HG02943 (cell line): ENCODE data around the gene SMAD5.

Experiments
- ATAC-seq: cut with Tn5 transposase; IDR thresholded peaks from one replicate; pipeline ENCODE4 v1.9.1; 2021; ENCODE audit warnings: mild to moderate bottlenecking, low read depth, moderate library complexity; ENCODE audit not compliant: unreplicated experiment

Gene SMAD5

DNA sequence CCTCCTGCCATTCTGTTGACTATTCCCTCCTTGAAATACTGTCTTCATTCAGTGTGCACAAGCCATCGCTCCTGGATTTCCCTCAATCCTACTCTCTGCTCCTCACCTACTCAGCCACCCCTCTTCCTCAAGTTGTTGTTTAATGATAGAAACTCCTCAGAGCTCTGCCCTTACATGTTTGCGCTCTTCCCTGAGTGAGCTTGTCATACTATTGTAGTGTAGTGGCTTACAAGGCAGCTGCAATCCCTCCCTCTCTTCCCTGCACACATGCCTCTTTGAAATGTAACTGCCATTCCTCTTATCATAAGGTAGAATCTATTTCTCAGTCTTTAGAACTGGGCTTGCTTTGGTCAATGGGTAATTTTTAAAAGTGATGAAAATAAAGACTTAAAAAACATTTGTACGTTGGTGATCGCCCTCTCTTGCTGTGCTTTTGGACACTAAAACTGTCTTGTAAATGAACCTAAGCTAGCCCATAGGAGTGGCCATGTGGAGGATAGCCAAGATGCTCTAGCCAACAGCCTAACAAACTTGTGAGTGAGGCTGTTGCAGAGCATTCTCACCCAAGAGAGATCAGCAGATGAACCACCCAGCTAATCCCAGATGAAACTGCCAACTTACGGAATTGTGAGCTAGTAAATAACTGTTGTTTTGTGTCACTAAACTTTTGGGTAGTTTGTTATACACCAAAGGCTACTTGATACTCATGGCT is 18.1 kb upstream of the SMAD5 start:
- no peak for ATAC-seq

DNA sequence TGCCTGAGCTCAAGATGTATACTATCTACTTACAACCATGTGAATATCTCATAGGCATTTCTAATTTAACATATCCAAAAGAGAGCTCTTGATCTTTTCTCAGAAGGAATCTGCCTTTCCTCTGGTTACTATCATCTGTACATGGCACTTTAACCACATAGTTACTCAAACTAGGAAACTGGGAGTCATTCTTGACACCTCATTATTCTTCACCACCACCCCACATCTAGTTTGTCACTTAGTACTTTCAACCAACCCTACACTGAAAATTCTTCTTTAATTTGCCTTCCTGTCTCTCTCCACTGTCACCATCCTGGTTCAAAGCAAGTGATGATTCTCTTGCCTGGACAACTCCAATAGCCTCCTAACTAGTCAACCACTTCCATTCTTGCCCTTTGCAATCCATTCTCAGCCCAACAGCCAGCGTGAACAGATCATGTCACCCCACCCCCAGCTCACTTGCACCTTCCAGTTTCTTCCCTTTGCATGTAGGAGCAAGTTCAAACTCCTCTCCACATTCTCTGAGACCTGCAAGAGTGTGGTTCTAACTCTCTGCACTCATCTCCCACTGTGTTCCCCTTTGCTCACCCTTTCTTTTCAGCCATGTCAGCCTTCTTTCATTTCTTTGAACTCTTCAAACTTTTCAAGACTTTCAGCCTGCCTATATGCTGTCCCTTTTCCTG is 17.3 kb upstream of the SMAD5 start:
- ATAC-seq = no peak

DNA sequence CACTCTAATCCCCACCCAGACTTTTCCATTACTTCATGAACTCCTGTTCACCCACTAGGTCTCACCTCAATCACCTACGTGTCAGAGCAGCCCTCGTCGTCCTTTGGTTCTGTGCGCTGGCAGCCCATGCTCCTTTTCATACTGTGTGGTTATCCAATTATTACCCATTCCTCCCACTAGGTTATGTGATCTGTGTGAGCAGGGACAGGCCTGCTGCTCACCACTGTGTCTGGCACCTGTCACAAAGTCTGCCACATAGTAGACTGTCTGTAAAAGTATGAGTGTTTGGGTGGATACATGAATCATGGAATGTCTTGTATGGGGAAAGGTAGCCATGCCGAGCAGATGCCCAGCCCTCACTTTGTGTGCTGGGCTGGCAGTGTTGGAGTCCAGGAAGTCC is 12.1 kb upstream of the SMAD5 start:
- ATAC-seq = no peak

DNA sequence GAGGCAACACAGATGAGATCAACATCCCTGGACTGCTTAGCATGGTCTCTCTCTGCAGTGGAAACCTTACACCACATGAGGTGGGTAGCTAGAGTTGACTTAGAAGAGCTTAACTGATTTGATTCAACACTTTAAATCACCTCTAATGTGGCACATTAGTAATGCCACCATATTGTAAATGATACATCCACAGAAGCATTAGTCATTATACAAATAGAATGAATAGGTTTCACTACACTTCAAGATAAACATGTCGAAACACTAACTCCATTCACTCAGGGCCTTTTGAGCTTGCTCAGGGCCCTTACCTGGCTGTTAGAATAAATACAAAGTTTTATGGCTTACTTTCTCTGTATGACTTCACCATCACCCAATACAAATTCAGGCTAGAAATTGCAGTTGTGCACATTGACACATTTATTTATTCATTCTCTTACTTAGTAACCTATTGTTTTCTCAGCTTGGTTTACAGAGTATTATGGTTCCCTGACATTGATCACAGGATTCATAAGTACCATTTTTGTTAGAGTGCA is 9.3 kb upstream of the SMAD5 start:
- no peak for ATAC-seq

DNA sequence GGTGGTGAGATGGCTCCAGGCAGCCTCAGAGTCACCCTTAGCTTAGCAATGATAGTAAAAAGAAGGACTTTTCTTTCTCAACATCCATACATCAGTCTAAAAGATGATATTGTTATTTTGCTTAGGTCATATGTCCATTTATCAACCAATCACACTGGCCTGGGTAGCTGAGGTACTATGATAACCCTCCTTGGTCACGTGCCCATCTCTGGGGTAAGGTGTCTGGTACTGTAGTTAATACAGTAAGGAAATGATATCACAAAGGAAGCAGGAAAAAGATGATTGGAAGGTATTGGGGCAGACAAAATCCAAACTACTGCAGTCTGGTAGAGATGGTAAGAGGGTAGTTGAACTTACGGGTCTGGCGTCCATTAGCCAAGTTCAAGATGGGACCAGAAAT is 5.1 kb upstream of the SMAD5 start:
- ATAC-seq = no peak

DNA sequence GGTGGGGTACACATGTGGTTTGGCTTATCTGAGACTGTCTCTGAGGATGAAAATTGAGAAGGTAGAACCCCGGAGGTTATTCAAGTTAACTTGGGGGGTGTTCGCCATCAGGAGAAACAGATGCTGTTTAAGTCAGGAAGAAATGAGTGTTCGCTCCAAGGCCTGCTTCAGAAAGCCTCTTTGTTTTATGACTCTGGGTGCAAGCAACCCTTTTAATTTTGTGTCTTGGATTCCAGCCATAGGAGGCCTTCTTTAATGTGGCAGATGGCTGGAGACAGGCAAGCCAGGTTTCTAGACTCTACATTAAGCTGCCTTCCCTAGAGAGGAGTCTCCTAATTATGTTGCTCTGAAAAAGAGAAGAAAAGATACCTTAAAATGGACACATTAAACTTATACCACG is 4.2 kb upstream of the SMAD5 start:
- no peak for ATAC-seq

DNA sequence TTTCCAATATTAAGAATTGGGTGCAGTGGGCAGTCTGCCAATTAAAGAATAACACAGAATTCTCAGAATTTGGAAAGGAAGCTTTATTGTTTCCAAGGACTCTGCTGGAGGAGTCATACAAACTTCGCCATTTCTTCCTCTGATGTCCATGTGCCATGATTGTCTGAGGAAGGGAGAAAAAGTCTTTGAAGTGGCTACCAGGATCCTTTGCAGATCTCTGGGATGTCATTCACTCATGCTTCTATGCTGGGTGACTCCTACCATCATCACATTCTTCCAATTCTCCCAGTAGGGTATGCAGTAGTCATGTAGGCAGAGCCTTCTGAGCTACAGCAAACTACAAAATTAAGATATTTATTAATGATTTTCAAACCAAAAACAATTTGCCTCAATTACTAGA is 3.2 kb upstream of the SMAD5 start:
- ATAC-seq = no peak

DNA sequence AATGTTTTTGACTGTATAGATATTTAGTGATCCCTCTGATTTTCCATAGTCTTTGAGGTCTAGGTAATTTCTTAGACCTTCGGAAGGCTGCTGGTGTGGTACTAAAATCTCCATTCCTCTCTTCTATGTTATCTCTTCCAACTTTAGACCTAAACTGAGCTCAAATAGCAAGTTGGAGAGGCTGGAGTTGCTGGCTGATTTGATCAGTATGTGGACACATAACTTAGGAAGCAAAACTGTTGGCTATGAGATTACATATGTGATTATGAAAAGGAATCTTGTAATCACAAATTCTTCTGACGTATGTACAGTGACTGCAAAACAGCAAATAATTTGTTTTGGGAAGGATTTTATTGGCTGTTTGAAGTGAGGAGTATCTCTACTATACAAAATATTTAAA is 2.1 kb upstream of the SMAD5 start:
- no peak for ATAC-seq

DNA sequence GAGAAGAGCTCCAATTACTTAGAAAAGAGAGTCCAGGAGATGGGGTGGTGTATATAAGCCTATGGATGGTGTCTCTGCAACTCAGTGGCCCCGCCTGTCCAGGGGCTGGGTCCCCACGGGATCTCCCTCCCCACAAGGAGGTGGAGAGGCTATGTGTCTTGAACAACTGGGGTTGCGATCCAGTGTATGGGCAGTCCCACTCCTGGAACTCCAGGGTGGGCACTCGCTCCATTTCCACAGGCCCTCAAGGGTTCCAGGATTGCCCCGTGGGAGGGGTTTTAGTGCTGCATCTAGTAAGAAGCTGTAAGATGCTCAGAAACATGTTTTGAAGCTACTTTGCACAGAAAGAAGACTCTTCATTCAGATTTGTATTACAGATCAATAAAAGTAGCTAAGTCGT is 558 bp upstream of the SMAD5 start:
- no peak for ATAC-seq

DNA sequence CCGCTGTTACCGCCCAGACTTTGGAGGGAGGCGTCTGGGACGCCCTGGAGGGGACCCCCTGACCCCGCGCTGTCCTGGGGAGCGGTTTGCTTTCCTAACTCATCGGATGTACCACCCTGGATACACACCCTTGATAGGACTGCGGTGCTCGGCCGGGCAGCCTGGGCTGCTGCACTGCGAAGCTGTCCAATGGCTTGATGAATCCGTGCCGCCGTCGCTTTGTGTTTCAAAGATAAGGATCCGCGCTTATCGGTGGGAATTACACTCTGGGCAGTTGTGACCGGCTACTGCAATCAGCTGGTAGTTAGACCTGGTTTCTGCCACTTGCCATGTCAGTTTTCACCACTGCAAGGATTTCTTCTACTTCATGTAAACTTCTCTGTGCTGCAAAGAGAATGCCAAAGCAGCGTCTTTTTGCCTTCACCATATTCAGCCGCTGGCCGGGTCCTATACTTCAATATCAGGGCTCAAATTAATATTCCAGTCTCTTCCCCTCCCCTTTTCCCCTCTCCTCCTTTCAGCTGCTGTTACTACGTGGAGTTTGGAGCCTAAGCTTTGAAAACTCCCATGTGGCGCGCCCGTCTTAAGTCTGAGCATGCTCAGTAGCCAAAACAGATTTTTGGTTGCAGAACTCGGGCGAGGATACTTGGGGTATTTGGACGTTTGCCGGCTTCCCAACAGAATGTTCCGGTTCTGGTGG is 727 bp downstream of the SMAD5 start:
- peak; percentile 33 for ATAC-seq

DNA sequence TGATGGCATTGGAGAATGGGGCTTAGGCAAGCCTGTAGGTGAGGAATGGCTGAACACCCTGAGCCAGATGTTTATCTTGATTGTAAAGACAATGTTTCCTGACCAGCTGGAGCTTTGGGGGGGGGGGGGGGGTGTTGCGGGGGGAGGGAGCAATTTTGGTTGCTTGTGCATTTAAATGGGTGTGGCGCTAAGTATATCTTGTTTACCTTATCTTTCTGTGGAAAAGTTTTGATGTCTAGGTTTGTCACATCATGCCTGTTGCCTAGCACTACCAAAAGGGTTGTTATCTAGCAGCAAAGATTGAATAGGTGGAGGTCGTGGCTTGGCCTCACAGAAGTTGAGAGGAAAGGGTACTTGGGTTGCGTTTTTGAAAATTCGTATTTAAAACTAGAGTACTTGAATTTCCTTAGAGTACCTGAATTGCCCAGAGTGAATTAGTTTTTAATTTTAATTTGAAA is 1.3 kb downstream of the SMAD5 start:
- ATAC-seq = no peak

DNA sequence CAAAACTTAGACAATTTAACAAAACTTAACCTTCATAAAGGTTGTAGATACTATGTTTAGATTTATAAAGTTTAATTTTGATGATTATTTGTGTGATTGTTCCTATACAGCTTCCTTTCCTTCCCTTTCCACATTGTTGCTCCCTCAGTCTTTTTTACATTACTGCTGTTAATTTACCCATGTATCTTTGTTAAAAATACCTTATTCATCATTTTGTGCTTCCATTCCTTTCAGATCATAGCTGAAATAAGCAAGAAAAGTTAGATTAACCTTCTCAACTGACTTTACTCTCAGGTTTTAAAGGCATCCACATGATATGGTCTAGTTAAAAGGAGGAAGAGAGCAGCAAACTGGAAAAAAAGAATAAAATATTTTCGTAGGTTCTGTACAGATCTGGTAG is 2.0 kb downstream of the SMAD5 start:
- no peak for ATAC-seq

DNA sequence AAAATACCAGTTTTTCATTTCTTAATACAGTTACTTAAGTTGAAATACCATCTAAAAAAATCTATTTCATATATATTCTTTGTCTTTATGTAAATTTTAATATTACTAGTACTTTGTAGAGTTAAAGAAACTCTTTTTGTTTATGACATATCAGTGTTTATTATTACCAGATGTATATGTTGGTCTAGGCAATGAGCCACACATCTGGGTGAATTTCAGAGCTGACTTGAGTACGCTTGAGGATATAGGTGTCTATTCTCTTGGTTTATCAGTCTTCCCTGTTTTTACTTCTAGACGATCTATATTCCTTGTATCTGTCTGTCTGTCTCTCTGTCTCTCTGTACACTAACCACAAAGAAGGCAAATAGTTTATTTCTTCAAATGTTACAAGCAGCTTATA is 2.9 kb downstream of the SMAD5 start:
- no peak for ATAC-seq

DNA sequence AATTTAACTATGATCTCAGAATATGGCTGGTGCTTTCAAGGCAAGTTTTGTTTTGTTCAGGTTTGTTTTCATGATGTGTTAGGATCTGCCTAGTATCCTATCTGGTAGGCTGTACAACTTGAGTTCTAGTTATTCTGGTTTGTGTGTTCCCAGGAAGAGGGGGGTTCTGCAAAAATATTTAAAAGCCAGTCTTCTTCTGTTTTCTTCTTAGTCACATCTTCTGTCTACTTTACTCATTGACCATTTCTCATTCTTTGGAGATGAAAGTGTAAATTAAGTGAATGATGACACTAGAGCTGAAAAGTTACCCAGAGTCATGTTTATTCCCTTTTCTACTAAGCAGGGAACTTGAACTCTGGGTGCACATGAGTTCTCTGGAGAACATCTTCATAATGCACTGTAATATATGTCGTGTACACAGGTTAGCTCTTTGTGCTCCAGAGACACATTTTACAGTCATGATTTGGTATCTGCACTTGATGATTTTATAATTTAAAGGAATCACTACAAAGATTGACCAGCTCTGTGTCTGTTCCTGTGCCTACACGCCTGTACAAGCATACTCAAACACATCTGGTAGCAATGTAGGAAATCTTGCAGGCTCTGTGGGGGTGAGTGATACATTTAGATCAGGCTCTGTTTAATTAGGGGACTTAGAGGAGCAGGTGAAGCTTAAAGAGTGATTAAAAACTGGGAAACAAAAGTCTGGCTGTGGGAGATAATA is 5.0 kb downstream of the SMAD5 start:
- ATAC-seq = no peak

DNA sequence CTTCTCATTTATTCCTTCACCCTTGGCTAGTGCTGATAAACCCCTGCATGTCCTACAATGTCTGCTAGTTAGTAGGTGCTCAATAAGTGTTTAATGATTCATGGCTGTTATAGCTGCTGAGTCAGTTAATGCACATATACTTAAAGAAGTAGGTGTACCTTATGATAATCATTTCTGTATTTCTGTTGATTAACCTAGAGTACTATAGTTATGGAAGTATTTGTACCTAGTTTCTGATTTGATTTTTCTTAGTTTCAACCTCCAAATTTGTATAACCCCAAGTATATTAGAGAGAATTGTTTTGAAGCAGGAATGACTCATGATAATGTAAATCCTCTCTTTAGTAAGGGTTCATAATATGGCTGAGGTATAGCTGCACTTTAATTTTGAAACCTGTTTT is 8.9 kb downstream of the SMAD5 start:
- ATAC-seq = peak; percentile 68

DNA sequence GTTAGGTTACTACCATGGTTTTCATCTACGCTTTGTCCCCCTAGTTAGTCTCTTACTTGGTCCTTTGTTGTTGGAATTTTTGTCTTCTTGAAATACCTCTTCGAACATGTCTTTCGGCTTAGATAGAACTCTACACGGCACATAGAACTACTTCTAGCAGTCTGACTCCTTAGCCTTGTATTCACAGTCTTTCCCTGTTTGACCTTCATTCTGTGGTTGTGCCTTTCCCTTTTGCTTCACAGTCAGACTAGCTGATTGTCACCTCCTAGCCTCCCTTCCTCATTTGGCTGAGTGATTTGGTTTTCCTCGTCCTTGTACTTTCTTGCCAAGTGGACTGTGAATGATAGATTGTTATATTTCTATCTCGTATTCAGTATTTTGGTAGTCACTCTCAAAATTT is 10.7 kb downstream of the SMAD5 start:
- ATAC-seq = no peak

DNA sequence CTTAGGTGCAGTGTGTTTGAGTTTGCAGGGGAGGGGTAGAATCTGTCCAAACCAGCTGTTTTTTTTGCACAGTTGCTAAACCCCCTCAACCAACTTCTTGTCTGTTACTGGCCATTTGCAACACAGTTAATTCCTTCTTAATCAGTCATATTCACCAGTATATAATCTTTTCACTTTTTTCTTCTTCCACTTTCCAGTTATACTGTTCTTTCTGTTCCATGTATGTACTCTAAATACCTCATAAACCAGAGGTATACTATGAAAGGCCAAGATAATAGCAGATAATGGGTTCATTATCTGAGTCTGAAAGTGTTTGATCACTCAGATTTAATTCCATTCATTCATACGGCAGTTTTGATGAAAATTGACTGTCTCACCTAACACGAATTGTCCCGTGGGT is 11.1 kb downstream of the SMAD5 start:
- ATAC-seq = no peak

DNA sequence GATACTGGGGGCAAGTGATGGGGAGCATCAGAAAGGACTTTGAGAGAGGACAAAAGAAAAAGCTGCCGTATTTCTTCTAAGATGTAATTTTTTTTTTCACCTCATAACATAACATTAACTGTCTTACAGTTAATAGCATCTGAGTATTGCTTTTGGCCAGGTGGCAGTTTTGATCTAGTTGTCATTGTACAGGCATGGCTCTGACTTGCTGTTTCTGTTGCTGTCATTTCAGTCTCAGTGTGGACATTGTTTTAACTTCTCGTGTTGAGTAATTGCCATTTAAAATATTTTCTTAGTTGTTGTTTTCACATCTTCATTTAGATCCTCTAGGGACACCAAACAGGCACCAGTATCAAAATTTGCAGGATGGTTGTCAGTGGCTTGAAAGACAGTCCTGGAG is 12.4 kb downstream of the SMAD5 start:
- no peak for ATAC-seq

DNA sequence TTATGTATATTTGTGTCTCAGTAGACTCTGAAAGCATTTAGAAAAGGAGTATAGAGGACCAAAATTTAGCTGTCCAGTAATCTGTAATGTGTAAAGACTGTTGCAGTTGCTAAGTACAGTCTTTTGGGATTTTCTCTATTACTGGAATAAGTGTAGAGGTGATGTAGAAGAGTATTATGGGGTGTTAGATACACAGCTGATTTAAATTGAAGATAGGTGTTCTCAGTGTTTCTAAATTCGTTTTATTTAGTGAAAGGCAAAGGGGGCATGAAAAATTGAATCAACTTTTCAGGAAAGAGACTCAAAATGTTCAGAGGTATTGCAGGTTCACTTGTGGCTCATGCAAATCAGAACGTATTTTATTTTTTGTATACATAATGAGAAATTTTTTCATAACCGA is 13.6 kb downstream of the SMAD5 start:
- ATAC-seq = no peak

DNA sequence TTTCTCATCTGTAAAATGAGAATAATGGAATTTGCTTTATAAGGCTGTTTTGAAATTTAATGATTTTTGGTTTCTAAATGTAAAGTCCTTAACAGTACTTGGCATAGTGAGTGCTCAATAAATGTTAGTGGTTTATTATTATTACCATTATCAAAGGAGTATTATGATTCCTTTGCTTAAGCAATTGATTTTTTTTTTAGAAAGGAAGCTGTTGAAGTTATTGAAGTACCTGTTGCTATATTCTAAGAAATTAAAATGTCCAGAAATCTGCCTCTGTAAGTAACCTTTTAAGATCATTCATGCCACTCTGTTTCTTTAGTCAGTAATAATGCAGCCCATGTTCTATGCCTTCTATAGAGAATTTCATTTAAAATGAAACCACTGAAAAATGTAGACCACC is 15.0 kb downstream of the SMAD5 start:
- ATAC-seq = no peak

DNA sequence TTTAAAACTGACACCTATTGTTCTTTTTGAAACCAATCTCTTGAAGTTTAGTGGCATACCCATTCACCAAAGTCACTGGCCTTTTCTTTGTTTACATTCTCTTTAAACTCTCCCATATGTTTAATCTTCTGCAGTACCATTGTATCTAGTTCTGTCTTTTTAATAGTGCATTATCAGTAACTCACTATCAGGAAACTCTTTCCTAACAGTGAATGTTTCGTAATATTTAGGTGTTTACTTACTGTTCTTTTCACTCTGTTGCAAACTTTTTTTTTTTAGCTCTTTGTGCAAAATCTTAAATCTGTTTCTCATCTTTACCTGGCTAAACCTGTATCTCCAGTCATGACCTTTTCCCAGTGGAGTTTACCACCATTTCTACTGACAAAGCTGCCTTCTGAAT is 17.2 kb downstream of the SMAD5 start:
- ATAC-seq = no peak
